ENCODE data around the gene KCNMA1.

The KCNMA1 gene

GRCh38 chr10:77626266-77626935 is 11.2 kb downstream of the KCNMA1 start:
- no peak overlapping the region for H3K9ac ChIP-seq
- H3K4me2 ChIP-seq: peak overlapping the region; percentile 77
- no peak for TF ChIP-seq Cebpa-rat (IDR thresholded peaks at IDR 0.05)

GRCh38 chr10:77625379-77625778 is 12.2 kb downstream of the KCNMA1 start:
- Histone ChIP-seq H4K20me1 (no peaks in the 10 kb centered on the region), H3K4me2 (peak overlapping the region; percentile 77; the same call in 1 of the 2 replicates), H3K9ac (no peak overlapping the region)

More at GRCh38 chr10:77626266-77626935, 11.2 kb downstream of the KCNMA1 start:
- Histone ChIP-seq H3K4me1 (peaks cover 75% of the 10 kb centered on the region), H3K4me3 (no peak overlapping the region), H3K27ac (no peak overlapping the region; the same call in 1 of the 2 replicates), H4K20me1 (no peaks in the 10 kb centered on the region), H3K27me3 (no peaks in the 10 kb centered on the region), H3K36me3 (no peaks in the 10 kb centered on the region), H3K9me3 (peaks cover 12% of the 10 kb centered on the region; the same call in 1 of the 2 replicates)

GRCh38 chr10:77622889-77623291 is 14.7 kb downstream of the KCNMA1 start:
- H3K9me3 ChIP-seq: no peaks in the 10 kb centered on the region
- no peak overlapping the region for H3K9ac ChIP-seq
- no peak overlapping the region for H3K4me3 ChIP-seq
- H3K27me3 ChIP-seq: no peaks in the 10 kb centered on the region
- peak overlapping the region; percentile 65 for H3K4me2 ChIP-seq
- no peak for TF ChIP-seq Cebpa-rat (IDR thresholded peaks at IDR 0.05)
- no peak overlapping the region for H3K27ac ChIP-seq
- H3K4me1 ChIP-seq: peaks cover 84% of the 10 kb centered on the region
- H3K36me3 ChIP-seq: no peaks in the 10 kb centered on the region
- H4K20me1 ChIP-seq: no peaks in the 10 kb centered on the region

More at GRCh38 chr10:77625379-77625778, 12.2 kb downstream of the KCNMA1 start:
- TF ChIP-seq Cebpa-rat (IDR thresholded peaks at IDR 0.05): no peak
- H3K4me1 ChIP-seq: peaks cover 85% of the 10 kb centered on the region
- peaks cover 5% of the 10 kb centered on the region; the same call in 1 of the 2 replicates for H3K9me3 ChIP-seq
- no peak overlapping the region for H3K4me3 ChIP-seq
- no peaks in the 10 kb centered on the region for H3K36me3 ChIP-seq
- H3K27ac ChIP-seq: no peak overlapping the region
- no peaks in the 10 kb centered on the region for H3K27me3 ChIP-seq

- H4K20me1 ChIP-seq: no peaks in the 10 kb centered on the region
- H3K27me3 ChIP-seq: no peaks in the 10 kb centered on the region
- TF ChIP-seq Cebpa-rat (IDR thresholded peaks at IDR 0.05): no peak
- peaks cover 62% of the 10 kb centered on the region for H3K4me1 ChIP-seq
- no peak overlapping the region for H3K9ac ChIP-seq
- no peaks in the 10 kb centered on the region for H3K36me3 ChIP-seq
- H3K9me3 ChIP-seq: no peaks in the 10 kb centered on the region
- H3K4me2 ChIP-seq: peak overlapping the region; percentile 69
- H3K4me3 ChIP-seq: no peak overlapping the region
- H3K27ac ChIP-seq: no peak overlapping the region
Measured at GRCh38 chr10:77620731-77621130, 16.9 kb downstream of the KCNMA1 start.

GRCh38 chr10:77619964-77620703 is 17.5 kb downstream of the KCNMA1 start:
- Histone ChIP-seq H3K36me3 (no peaks in the 10 kb centered on the region), H4K20me1 (no peaks in the 10 kb centered on the region), H3K27ac (peak overlapping the region; percentile 35; the same call in 1 of the 2 replicates), H3K4me3 (no peak overlapping the region), H3K27me3 (no peaks in the 10 kb centered on the region), H3K9me3 (no peaks in the 10 kb centered on the region), H3K4me1 (peaks cover 56% of the 10 kb centered on the region), H3K9ac (0 out of 2 replicates have a peak overlapping the region, but pooled peaks have one; percentile 16), H3K4me2 (peak overlapping the region; percentile 69)
- TF ChIP-seq Cebpa-rat (IDR thresholded peaks at IDR 0.05): peak; percentile 16; the same call in 1 of the 2 replicates

- Histone ChIP-seq H3K27ac (no peak overlapping the region), H3K36me3 (no peaks in the 10 kb centered on the region), H3K4me3 (no peak overlapping the region), H3K27me3 (no peaks in the 10 kb centered on the region), H4K20me1 (no peaks in the 10 kb centered on the region), H3K9me3 (no peaks in the 10 kb centered on the region), H3K4me1 (peaks cover 45% of the 10 kb centered on the region), H3K4me2 (no peak overlapping the region), H3K9ac (no peak overlapping the region)
- no peak for TF ChIP-seq Cebpa-rat (IDR thresholded peaks at IDR 0.05)
Measured at GRCh38 chr10:77618117-77618516, 19.5 kb downstream of the KCNMA1 start.

DNA sequence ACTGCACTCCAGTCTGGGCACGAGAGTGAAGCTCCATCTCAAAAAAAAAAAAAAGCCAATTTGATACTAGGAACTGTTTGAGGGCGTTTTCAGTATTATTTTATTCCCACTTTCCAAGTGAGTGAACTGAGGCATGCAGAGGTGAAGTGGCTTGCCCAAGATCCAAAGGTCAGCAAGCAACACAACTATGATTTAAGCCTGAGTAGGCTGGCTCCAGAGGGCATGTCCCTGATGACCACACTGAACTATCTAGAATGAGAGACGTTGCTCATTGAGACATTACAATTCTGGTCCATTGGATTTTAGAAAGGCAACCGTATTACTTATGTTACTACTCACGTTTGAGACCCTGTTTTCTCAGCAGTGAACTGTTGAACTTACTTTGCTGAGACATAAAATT is 20.8 kb downstream of the KCNMA1 start:
- Histone ChIP-seq H3K4me2 (no peak overlapping the region), H3K9me3 (no peaks in the 10 kb centered on the region), H3K9ac (no peak overlapping the region), H3K4me1 (peaks cover 31% of the 10 kb centered on the region), H4K20me1 (no peaks in the 10 kb centered on the region), H3K36me3 (no peaks in the 10 kb centered on the region), H3K27me3 (no peaks in the 10 kb centered on the region), H3K4me3 (no peak overlapping the region), H3K27ac (no peak overlapping the region)
- TF ChIP-seq Cebpa-rat (IDR thresholded peaks at IDR 0.05): no peak

DNA sequence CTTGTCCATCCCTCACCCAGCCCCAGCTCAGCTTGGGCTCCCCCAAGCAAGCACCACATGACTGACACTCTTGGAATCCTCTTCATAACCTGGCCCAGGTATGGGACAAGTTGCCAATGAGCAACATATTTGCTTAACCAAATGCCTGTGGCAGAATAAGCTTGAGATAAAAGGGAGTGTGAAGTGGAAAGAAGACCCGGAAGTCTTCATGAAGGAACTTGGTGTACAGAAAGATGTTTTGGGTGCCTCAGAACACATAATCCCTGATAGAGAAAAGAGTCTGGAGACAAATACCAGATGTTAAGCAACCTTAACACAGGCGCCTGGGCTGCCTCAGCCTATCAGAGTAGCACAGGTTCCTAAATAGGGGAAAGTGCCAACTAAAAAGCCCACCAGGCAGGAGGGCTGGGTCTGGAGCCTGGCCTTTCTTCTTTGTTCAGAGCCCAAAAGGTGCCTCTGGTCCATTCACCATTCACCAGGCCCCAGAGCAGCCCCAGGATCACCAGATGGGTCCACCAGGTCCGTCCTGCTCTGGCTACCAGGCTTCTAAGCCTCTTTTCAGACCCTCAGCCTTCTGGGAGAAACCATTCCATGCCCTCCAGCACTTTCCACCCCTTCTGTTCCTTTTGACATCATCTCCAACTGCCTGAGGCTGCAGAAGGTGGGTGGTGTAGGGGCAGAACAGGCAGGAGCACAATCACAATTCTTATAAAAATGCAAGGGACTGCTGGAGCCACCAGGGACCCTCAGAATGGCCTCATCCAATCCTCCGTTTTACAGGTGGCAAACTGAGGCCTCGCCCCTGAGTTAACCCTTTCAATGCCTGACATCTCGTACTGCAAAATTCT is 22.6 kb downstream of the KCNMA1 start:
- no peaks in the 10 kb centered on the region for H3K36me3 ChIP-seq
- no peak overlapping the region for H3K27ac ChIP-seq
- H3K4me3 ChIP-seq: no peak overlapping the region
- no peak overlapping the region for H3K9ac ChIP-seq
- peaks cover 18% of the 10 kb centered on the region for H3K4me1 ChIP-seq
- H3K9me3 ChIP-seq: no peaks in the 10 kb centered on the region
- TF ChIP-seq Cebpa-rat (IDR thresholded peaks at IDR 0.05): no peak
- no peak overlapping the region for H3K4me2 ChIP-seq
- no peaks in the 10 kb centered on the region for H3K27me3 ChIP-seq
- no peaks in the 10 kb centered on the region for H4K20me1 ChIP-seq

DNA sequence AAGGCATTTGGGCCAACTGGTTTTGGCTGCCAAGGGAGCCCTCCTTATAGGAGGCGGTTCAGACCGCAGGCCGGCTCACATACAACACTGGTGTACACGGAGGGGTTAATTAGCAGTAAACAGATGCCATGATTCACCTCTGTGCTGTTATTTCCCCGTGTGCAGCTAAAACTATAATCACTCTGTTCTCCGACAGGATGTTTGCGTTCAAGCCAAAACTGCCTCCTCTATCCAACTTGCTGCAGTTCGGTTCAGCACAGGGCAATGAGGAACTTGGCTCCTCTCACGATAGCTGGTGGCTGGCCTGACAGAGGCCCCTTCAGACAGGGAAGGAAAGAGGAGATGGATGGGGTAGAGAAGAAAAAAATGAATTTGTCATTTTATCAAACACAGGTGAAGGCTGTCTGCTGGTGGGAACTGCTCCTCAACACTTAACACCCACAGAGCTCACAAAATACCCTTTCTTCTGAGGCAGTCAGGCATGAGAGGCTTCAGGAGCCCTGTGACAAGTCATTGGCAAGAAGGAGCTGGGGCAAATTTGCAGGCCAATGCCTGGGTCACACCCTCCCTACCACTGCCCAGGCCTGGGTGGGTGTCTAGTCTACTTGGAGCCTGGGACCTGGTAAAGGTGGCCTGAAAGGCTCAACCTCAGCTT is 24.0 kb downstream of the KCNMA1 start:
- H3K4me3 ChIP-seq: no peak overlapping the region
- no peak overlapping the region for H3K4me2 ChIP-seq
- no peaks in the 10 kb centered on the region for H4K20me1 ChIP-seq
- H3K9ac ChIP-seq: no peak overlapping the region
- no peak for TF ChIP-seq Cebpa-rat (IDR thresholded peaks at IDR 0.05)
- peaks cover 21% of the 10 kb centered on the region for H3K4me1 ChIP-seq
- H3K9me3 ChIP-seq: no peaks in the 10 kb centered on the region
- H3K27me3 ChIP-seq: no peaks in the 10 kb centered on the region
- H3K36me3 ChIP-seq: no peaks in the 10 kb centered on the region
- H3K27ac ChIP-seq: no peak overlapping the region
